HG03520 (cell line): ENCODE measurements around the gene PPP1CC.
"Not testable (repeated sequence)": the region's sequence is repeated elsewhere in the genome, so short reads cannot be mapped to it uniquely, and the experiment has no call there.

ENCODE experiments used
- ATAC-seq: cut with Tn5 transposase; IDR thresholded peaks from one replicate; pipeline ENCODE4 v1.9.1; 2021; ENCODE audit warnings: mild to moderate bottlenecking, moderate library complexity; ENCODE audit not compliant: unreplicated experiment

Gene PPP1CC

GRCh38 chr12:110742718-110743570 is at the start of gene PPP1CC:
Gene PPP1CC, minus strand, starts transcription at chr12:110742891. Its CDS starts 184 bp downstream, at chr12:110742707.
- ATAC-seq: peak; percentile 69

- ATAC-seq: no peak
Observed at GRCh38 chr12:110791589-110791988, 48.9 kb upstream of the PPP1CC start.

GRCh38 chr12:110790301-110790700 is 47.6 kb upstream of the PPP1CC start:
- no peak for ATAC-seq

- no peak for ATAC-seq
Observed at GRCh38 chr12:110786012-110786411, 43.3 kb upstream of the PPP1CC start.

- no peak for ATAC-seq
Observed at GRCh38 chr12:110785240-110785639, 42.5 kb upstream of the PPP1CC start.

- no peak for ATAC-seq
Observed at GRCh38 chr12:110782922-110783321, 40.2 kb upstream of the PPP1CC start.

- ATAC-seq: no peak
Observed at GRCh38 chr12:110782094-110782493, 39.4 kb upstream of the PPP1CC start.

- ATAC-seq: no peak
Observed at GRCh38 chr12:110780448-110780847, 37.8 kb upstream of the PPP1CC start.

- ATAC-seq: no peak
Observed at GRCh38 chr12:110778833-110779577, 36.3 kb upstream of the PPP1CC start.

- ATAC-seq: peak; percentile 85
Observed at GRCh38 chr12:110776410-110776809, 33.7 kb upstream of the PPP1CC start.

- no peak for ATAC-seq
Observed at GRCh38 chr12:110775997-110776396, 33.3 kb upstream of the PPP1CC start.

GRCh38 chr12:110774824-110775223 is 32.1 kb upstream of the PPP1CC start:
- ATAC-seq: no peak

- ATAC-seq: no peak
Observed at GRCh38 chr12:110768960-110769359, 26.3 kb upstream of the PPP1CC start.

- ATAC-seq: no peak
Observed at GRCh38 chr12:110767863-110768262, 25.2 kb upstream of the PPP1CC start.

- no peak for ATAC-seq
Observed at GRCh38 chr12:110766311-110767154, 23.8 kb upstream of the PPP1CC start.

- ATAC-seq: not testable (repeated sequence)
Observed at GRCh38 chr12:110765572-110765971, 22.9 kb upstream of the PPP1CC start.

- ATAC-seq: no peak
Observed at GRCh38 chr12:110765111-110765510, 22.4 kb upstream of the PPP1CC start.

- no peak for ATAC-seq
Observed at GRCh38 chr12:110763583-110763982, 20.9 kb upstream of the PPP1CC start.

- ATAC-seq: no peak
Observed at GRCh38 chr12:110762891-110763290, 20.2 kb upstream of the PPP1CC start.

GRCh38 chr12:110760204-110760609 is 17.5 kb upstream of the PPP1CC start:
- ATAC-seq: no peak

- no peak for ATAC-seq
Observed at GRCh38 chr12:110758922-110759321, 16.2 kb upstream of the PPP1CC start.
